ENCODE results near the gene DOCK9. TPM values are rescaled to one million over a fixed set of nuclear protein-coding genes. Genes with fewer than 3 reads are reported as not detected.

Gene DOCK9
- total RNA-seq, 1 experiment from 2014 or later, result 36.6 TPM

DNA sequence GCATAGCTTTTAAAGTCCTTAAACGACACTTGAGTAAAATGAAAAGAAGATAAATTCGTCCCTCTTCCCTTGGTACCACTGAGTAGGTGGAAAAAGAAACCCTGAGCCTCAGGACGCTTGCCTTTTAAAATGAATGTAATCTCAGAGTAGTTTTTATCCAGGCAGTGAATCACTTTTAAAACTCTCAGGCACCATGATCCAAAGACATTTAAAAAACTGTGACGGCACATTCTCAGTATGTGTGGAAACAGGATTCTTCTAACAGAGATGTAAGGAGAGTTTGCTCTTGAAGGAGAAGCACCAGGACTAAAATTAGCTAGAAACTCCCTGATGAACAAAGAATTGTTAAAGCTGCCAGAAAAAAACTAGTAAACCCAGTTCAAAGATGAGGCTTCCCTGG, 119.7 kb downstream of the DOCK9 start:
- CTCF ChIA-PET, result no interaction called here
- H3K27me3 Mint-ChIP-seq (ENCODE audit: low read depth), result no peaks in the 10 kb centered on the region
- H3K9me3 Mint-ChIP-seq, result no peaks in the 10 kb centered on the region
- DNase-seq (ENCODE audit: low spot score) (no peak), ATAC-seq (no peak)
- H3K4me3 Mint-ChIP-seq, result no peak overlapping the region
- peaks cover 14% of the 10 kb centered on the region for H3K36me3 Mint-ChIP-seq
- no peak for TF ChIP-seq ZNF317 (CRISPR knock-in tag; IDR thresholded peaks at IDR 0.05; ENCODE audit: borderline replicate concordance, low read depth)
- TF ChIP-seq TCF7 (CRISPR knock-in tag; IDR thresholded peaks at IDR 0.05; ENCODE audit: low read depth), result no peak
- TF ChIP-seq, protein P1, sequence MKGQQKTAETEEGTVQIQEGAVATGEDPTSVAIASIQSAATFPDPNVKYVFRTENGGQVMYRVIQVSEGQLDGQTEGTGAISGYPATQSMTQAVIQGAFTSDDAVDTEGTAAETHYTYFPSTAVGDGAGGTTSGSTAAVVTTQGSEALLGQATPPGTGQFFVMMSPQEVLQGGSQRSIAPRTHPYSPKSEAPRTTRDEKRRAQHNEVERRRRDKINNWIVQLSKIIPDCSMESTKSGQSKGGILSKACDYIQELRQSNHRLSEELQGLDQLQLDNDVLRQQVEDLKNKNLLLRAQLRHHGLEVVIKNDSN (CRISPR knock-in tag; IDR thresholded peaks at IDR 0.05), result no peak
- no peak for TF ChIP-seq ZNF219 (CRISPR knock-in tag; IDR thresholded peaks at IDR 0.05; ENCODE audit: borderline replicate concordance)
- TF ChIP-seq, protein P2, sequence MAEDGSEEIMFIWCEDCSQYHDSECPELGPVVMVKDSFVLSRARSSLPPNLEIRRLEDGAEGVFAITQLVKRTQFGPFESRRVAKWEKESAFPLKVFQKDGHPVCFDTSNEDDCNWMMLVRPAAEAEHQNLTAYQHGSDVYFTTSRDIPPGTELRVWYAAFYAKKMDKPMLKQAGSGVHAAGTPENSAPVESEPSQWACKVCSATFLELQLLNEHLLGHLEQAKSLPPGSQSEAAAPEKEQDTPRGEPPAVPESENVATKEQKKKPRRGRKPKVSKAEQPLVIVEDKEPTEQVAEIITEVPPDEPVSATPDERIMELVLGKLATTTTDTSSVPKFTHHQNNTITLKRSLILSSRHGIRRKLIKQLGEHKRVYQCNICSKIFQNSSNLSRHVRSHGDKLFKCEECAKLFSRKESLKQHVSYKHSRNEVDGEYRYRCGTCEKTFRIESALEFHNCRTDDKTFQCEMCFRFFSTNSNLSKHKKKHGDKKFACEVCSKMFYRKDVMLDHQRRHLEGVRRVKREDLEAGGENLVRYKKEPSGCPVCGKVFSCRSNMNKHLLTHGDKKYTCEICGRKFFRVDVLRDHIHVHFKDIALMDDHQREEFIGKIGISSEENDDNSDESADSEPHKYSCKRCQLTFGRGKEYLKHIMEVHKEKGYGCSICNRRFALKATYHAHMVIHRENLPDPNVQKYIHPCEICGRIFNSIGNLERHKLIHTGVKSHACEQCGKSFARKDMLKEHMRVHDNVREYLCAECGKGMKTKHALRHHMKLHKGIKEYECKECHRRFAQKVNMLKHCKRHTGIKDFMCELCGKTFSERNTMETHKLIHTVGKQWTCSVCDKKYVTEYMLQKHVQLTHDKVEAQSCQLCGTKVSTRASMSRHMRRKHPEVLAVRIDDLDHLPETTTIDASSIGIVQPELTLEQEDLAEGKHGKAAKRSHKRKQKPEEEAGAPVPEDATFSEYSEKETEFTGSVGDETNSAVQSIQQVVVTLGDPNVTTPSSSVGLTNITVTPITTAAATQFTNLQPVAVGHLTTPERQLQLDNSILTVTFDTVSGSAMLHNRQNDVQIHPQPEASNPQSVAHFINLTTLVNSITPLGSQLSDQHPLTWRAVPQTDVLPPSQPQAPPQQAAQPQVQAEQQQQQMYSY (CRISPR knock-in tag; IDR thresholded peaks at IDR 0.05), result no peak
- TF ChIP-seq, protein P3, sequence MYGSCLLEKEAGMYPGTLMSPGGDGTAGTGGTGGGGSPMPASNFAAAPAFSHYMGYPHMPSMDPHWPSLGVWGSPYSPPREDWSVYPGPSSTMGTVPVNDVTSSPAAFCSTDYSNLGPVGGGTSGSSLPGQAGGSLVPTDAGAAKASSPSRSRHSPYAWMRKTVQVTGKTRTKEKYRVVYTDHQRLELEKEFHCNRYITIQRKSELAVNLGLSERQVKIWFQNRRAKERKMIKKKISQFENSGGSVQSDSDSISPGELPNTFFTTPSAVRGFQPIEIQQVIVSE (CRISPR knock-in tag; IDR thresholded peaks at IDR 0.05; ENCODE audit: borderline replicate concordance), result no peak
- no peak for TF ChIP-seq TEAD1 (CRISPR knock-in tag; IDR thresholded peaks at IDR 0.05)
- TF ChIP-seq, protein P4, sequence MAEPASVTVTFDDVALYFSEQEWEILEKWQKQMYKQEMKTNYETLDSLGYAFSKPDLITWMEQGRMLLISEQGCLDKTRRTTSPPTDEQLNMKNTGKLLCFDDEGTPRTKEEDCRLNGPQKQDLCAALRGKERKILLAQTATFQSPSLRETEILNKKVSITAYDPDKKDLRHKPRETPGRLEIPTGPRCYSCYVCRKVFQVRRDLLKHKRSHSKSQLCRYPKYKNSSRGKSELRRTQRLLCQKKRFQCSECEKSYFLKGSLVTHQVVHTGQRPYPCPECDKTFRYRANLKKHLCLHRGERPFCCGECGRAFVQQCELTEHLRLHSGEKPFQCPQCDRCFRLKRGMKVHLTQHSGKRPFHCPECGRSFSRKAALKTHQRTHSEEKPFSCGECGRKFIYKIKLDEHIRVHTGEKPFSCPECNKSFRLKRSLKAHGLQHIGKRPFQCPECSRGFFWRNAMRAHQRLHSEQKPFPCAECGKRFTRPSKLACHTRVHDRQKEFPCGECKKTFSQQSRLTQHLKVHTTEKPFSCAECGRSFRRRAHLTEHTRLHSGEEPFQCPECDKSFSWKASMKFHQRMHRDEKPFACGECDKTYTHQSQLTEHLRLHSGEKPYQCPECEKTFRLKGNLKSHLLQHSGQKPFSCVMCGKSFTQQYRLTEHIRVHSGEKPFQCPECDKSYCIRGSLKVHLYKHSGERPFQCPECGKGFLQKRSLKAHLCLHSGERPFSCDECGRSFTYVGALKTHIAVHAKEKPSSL (CRISPR knock-in tag; conservative IDR thresholded peaks at IDR 0.05), result no peak
- H3K4me1 Mint-ChIP-seq, result no peaks in the 10 kb centered on the region
- H3K27ac Mint-ChIP-seq, result no peak overlapping the region
- POLR2A ChIA-PET, result no interaction called here

DNA sequence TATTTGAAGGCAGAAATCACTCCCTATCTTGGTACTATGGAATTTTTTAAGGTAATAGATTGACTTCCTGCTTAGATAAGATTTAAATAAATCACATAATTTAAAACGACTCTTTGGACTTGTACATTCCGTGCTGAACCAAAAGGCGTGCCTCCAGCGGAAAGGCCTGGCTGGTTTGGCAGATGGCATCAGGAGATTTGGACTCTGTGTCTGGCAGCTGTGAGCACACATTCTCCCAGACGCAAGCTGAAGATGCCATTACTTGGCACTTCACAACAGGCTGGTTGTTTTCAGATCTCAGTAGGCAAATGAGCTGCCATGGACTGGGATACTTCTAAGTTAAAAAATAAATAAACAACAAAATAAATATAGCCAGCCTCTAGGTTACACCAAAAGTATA, 120.9 kb downstream of the DOCK9 start:
- TF ChIP-seq, protein P2 (CRISPR knock-in tag; IDR thresholded peaks at IDR 0.05), result no peak
- TF ChIP-seq RELA (CRISPR knock-in tag; IDR thresholded peaks at IDR 0.05; ENCODE audit: borderline replicate concordance) (no peak), JAZF1 (CRISPR knock-in tag; IDR thresholded peaks at IDR 0.05) (no peak), TCF7 (CRISPR knock-in tag; IDR thresholded peaks at IDR 0.05; ENCODE audit: low read depth) (no peak), ESRRA (CRISPR knock-in tag; IDR thresholded peaks at IDR 0.05; ENCODE audit: borderline replicate concordance) (no peak), NFATC4 (CRISPR knock-in tag; IDR thresholded peaks at IDR 0.05) (no peak)
- ChIA-PET POLR2A (no interaction called here), CTCF (interaction anchor here (1.8 kb wide), 1 partner anchor 172 kb away, joined by 5 read pairs; no protein-coding TSS in a partner anchor)
- H3K9me3 Mint-ChIP-seq, result no peaks in the 10 kb centered on the region
- no peaks in the 10 kb centered on the region for H3K4me1 Mint-ChIP-seq
- H3K27ac Mint-ChIP-seq, result no peak overlapping the region
- H3K36me3 Mint-ChIP-seq, result peaks cover 5% of the 10 kb centered on the region; the same call in 1 of the 2 replicates
- H3K27me3 Mint-ChIP-seq (ENCODE audit: low read depth), result no peaks in the 10 kb centered on the region
- no peak for ATAC-seq
- DNase-seq (ENCODE audit: low spot score), result no peak
- no peak overlapping the region for H3K4me3 Mint-ChIP-seq

Measured in WTC11 (cell line).